BJ (cell line): ENCODE results near the gene PEX3. TPM values are rescaled to one million over a fixed set of nuclear protein-coding genes. Genes with fewer than 3 reads are reported as not detected.
"Not testable (repeated sequence)": the region's sequence is repeated elsewhere in the genome, so short reads cannot be mapped to it uniquely, and the experiment has no call there.

Experiments used
- CTCF ChIA-PET: fragments of 350-600 bp; formaldehyde crosslinking; extraction: SDS; loops from one replicate; lab custom pipeline; 2021; ENCODE audit warnings: antibody characterized with exemption, inconsistent platforms; lab: Yijun Ruan, JAX
- POLR2A ChIA-PET: fragments of 300-600 bp; sonication (Branson Sonifier 250); formaldehyde crosslinking; extraction: SDS; loops from one replicate; lab custom pipeline; 2021; ENCODE audit warnings: antibody characterized with exemption; lab: Charles Lee
- DNase-seq: peaks from one replicate; pipeline ENCODE4 v3.0.0-alpha.2; 2011; ENCODE audit warnings: low read depth
- H3K27me3 ChIP-seq: 2 replicates; pipeline ENCODE4 v1.6.0; 2011; ENCODE audit warnings: low read length; ENCODE audit not compliant: control insufficient read depth, insufficient read depth
- H3K36me3 ChIP-seq: 2 replicates; pipeline ENCODE4 v1.5.1; 2011; ENCODE audit warnings: low read length; ENCODE audit not compliant: control insufficient read depth, insufficient read depth
- H3K4me3 ChIP-seq: 2 replicates; pipeline ENCODE4 v1.5.1; 2011; ENCODE audit warnings: low read depth, mild to moderate bottlenecking, control low read depth, low read length
- polyA plus RNA-seq: library from polyadenylated mRNA; depleted of rRNA; stranded (reverse); fragments of >200 nt; gene quantifications from 2 replicates; pipeline ENCODE4 v1.2.3, GENCODE V29; 2011
- TF ChIP-seq, protein P1 (sequence below): IDR thresholded peaks from 2 replicates; pipeline ENCODE4 v1.5.1; 2011; ENCODE audit warnings: low read depth, mild to moderate bottlenecking, control low read depth, inconsistent platforms, low read length, moderate library complexity; ENCODE audit not compliant: insufficient read depth

Gene PEX3
- polyA plus RNA-seq, 1 experiment: 19.7 TPM

DNA sequence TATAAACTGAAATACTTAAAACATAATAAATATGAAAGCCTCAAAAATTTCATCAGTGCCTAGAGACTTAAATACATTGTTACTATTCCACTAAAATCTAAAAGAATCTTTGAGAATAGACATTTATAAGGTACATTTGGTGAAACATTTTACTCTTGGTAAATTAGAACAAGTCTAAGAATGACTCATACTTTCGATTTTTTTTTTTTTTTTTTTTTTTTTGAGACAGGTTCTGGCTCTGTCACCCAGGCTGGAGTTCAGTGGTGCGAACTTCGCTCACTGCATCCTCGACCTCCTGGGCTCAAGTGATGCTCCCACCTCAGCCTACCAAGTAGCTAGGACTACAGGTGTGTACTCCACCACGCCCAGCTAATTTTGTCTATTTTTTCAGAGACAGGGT lies 54.5 kb downstream of the PEX3 start:
- TF ChIP-seq, protein P1, sequence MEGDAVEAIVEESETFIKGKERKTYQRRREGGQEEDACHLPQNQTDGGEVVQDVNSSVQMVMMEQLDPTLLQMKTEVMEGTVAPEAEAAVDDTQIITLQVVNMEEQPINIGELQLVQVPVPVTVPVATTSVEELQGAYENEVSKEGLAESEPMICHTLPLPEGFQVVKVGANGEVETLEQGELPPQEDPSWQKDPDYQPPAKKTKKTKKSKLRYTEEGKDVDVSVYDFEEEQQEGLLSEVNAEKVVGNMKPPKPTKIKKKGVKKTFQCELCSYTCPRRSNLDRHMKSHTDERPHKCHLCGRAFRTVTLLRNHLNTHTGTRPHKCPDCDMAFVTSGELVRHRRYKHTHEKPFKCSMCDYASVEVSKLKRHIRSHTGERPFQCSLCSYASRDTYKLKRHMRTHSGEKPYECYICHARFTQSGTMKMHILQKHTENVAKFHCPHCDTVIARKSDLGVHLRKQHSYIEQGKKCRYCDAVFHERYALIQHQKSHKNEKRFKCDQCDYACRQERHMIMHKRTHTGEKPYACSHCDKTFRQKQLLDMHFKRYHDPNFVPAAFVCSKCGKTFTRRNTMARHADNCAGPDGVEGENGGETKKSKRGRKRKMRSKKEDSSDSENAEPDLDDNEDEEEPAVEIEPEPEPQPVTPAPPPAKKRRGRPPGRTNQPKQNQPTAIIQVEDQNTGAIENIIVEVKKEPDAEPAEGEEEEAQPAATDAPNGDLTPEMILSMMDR: no peak
- DNase-seq: no peak
- Histone ChIP-seq H3K4me3 (no peak overlapping the region), H3K36me3 (peaks cover 5% of the 10 kb centered on the region), H3K27me3 (no peaks in the 10 kb centered on the region)
- CTCF ChIA-PET: no interaction called here
- POLR2A ChIA-PET: no interaction called here

DNA sequence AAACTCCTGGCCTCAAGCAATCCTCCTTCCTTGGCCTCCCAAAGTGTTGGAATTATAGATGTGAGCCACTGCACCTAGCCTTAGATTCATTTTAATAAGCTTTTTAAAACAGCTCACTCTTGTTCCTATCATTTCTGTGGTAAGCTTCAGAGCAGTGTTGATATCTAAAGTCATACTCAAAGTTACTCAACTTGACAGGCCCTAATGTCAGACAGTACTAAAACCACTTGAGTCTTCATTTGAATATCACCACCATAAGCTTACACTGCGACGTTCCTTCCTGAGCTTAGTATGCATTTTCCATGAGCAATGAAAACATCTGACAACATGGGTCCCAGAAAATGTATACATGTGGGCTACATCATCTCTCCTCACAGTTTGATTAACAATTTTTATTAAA lies 54.9 kb downstream of the PEX3 start:
- H3K27me3 ChIP-seq: no peaks in the 10 kb centered on the region
- ChIA-PET POLR2A (no interaction called here), CTCF (interaction anchor here (0.7 kb wide), 1 partner anchor 507 kb away, joined by 4 read pairs; no protein-coding TSS in a partner anchor)
- TF ChIP-seq, protein P1: no peak
- no peak for DNase-seq
- no peak overlapping the region for H3K4me3 ChIP-seq
- H3K36me3 ChIP-seq: peaks cover 5% of the 10 kb centered on the region

DNA sequence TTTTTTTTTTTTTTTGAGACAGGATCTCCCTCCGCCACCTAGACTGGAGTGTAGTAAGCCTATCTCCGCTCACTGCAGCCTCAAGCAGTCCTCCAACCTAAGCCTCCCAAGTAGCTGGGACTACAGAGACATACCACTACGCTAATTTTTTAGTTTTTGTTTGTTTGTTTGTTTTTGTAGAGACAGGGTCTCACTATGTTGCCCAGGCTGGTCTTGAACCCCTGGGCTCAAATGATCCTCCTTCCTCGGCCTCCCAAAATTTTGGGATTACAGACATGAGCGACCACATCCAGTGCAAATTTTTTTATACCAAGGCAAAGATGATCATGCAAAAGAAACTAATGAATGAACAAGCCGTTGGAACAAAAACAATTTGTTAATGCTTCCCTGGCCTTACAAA lies 55.6 kb downstream of the PEX3 start:
- POLR2A ChIA-PET: no interaction called here
- Histone ChIP-seq H3K36me3 (peaks cover 5% of the 10 kb centered on the region), H3K4me3 (no peak overlapping the region), H3K27me3 (no peaks in the 10 kb centered on the region)
- CTCF ChIA-PET: interaction anchor here (0.7 kb wide), 1 partner anchor 507 kb away, joined by 4 read pairs; no protein-coding TSS in a partner anchor
- no peak for DNase-seq
- TF ChIP-seq, protein P1: no peak

DNA sequence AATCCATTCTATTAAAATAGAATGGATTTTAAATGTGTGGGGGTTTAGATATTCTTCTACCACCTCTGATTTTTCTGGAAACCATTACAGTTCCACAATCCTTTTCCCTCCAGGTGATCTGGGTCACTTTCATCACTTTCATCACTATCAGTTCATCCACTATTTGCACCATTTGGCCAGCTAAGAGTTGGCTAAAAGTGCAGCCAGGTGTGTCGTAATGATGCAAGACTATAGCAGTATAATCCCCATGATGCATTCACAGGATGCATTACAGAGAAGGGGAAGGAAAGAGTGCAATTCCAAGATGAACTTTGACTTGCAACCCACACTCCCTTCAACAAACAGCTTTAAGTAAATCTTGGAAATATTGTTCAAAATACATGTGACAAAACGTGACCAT lies 56.0 kb downstream of the PEX3 start:
- ChIA-PET POLR2A (no interaction called here), CTCF (no interaction called here)
- no peak for DNase-seq
- TF ChIP-seq, protein P1: no peak
- H3K36me3 ChIP-seq: peaks cover 5% of the 10 kb centered on the region
- H3K27me3 ChIP-seq: no peaks in the 10 kb centered on the region
- H3K4me3 ChIP-seq: no peak overlapping the region

DNA sequence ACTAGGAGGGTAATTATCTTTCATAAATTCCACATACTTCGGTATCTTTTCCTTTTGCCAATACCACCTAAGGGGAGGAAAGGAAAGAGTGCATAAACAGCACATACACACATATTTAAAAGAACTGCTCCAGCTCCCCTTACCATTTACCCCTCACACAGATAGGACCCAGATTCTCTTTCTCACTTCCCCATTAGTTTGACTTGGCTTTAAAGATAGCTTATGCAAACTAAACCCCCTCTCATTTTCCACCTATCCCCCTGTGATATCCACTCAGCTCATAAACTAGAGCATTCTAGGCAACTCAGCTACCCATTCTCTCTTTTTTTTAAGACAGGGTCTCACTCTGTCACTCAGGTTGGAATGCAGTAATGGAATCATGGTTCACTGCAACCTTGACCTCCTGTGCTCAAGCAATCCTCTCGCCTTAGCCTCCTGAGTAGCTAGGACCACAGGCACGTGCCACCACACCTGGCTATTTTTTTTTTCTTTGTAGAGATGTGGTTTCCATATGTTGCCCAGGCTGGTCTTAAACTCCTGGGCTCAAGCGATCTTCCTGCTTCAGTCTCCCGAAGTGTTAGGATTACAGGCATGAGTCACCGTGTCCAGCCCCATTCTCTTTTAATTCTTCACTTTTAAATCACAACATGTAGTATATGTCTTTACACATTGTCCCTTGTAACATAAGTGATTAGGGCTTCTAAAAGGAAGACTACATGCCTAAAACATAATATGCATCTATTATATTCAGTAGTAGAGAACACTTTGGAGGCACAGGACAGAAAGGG lies 56.9 kb downstream of the PEX3 start:
- POLR2A ChIA-PET: no interaction called here
- no peak overlapping the region for H3K4me3 ChIP-seq
- H3K36me3 ChIP-seq: peaks cover 5% of the 10 kb centered on the region
- CTCF ChIA-PET: interaction anchor here (0.6 kb wide), 1 partner anchor 59 kb away, joined by 3 read pairs; no protein-coding TSS in a partner anchor
- DNase-seq: no peak
- TF ChIP-seq, protein P1: no peak
- no peaks in the 10 kb centered on the region for H3K27me3 ChIP-seq

DNA sequence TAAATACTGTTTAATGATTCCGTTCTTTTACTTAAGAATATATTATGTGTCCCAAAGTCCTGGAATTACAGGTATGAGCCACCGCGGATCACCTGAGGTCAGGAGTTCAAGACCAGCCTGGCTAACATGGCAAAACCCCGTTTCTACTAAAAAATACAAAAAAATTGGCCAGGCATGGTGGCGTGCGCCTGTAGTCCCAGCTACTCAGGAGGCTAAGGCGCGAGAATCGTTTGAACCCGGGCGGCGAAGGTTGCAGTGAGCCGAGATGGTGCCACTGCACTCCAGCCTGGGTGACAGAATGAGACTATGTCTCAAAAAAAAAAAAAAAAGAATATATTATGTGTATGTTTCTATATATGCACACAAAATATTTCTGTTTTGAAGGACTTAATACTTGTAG lies 59.7 kb downstream of the PEX3 start:
- H3K36me3 ChIP-seq, POLR2A ChIA-PET, DNase-seq, H3K4me3 ChIP-seq, H3K27me3 ChIP-seq, CTCF ChIA-PET: not testable (repeated sequence)
